CD4-positive, alpha-beta T cell treated with Interleukin-1 beta for 1 hour (primary cell): ENCODE data around the gene DLG3.

Source experiments
- DNase-seq, 2 donors: peaks; one replicate each; pipeline ENCODE4 v3.0.0-alpha.2; 2020 to 2022

Gene DLG3

GRCh38 chrX:70437921-70438665, 6.5 kb upstream of the DLG3 start:
- DNase-seq, result no peak

GRCh38 chrX:70439016-70439415, 5.6 kb upstream of the DLG3 start:
- no peak for DNase-seq

GRCh38 chrX:70442224-70442623, 2.4 kb upstream of the DLG3 start:
- no peak for DNase-seq

DNA sequence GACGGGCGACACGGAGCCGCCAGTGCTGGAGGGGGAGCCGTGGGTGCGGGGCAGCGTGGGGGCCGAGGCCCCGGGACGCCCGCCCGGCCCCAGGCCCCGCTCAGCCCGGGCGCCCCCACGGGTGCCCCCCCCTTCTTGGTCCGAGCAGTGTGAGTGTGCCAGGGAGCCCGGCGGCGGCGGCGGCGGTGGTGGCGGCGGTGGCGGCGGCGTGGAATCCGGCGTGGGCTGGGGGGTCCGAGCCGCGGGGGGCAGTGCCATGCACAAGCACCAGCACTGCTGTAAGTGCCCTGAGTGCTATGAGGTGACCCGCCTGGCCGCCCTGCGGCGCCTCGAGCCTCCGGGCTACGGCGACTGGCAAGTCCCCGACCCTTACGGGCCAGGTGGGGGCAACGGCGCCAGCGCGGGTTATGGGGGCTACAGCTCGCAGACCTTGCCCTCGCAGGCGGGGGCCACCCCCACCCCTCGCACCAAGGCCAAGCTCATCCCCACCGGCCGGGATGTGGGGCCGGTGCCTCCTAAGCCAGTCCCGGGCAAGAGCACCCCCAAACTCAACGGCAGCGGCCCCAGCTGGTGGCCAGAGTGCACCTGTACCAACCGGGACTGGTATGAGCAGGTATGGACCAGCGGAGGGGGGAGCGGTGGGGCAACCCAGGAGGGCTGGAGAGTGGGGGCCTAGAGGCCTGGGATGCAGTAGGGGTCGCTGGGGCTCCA, 466 bp downstream of the DLG3 start:
- DNase-seq, result no peak

DNA sequence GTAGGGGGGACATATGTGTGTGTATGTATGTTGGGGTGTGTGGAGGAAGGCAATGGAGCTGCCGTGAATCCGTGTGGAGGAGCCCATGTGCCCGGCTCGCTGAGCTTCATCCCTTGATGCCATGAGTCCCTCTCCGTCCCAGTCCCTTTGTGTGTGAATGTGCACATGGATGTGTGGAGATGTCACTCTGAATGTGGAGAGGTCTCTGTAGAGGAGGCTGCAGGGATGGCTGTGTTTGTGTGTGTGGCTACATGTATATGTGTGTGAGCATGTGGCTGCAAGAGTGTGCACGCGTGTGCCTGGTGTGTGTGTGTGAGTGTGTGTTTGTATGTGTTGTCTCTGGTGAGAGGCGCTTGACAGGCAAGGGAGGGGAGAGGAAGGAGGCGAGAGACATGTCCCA, 1.3 kb downstream of the DLG3 start:
- no peak for DNase-seq

GRCh38 chrX:70446380-70447350, 2.0 kb downstream of the DLG3 start:
- no peak for DNase-seq

GRCh38 chrX:70449457-70449966, 4.9 kb downstream of the DLG3 start:
- no peak for DNase-seq

- DNase-seq, result peak; percentile 46 to 63
Measured at GRCh38 chrX:70452143-70452733, 7.6 kb downstream of the DLG3 start.

GRCh38 chrX:70453024-70453618, 8.5 kb downstream of the DLG3 start:
- DNase-seq, result no peak

GRCh38 chrX:70454441-70455365, 10.1 kb downstream of the DLG3 start:
- peak; percentile 71 to 83 for DNase-seq

- no peak for DNase-seq
Measured at GRCh38 chrX:70455366-70456202, 10.9 kb downstream of the DLG3 start.

DNA sequence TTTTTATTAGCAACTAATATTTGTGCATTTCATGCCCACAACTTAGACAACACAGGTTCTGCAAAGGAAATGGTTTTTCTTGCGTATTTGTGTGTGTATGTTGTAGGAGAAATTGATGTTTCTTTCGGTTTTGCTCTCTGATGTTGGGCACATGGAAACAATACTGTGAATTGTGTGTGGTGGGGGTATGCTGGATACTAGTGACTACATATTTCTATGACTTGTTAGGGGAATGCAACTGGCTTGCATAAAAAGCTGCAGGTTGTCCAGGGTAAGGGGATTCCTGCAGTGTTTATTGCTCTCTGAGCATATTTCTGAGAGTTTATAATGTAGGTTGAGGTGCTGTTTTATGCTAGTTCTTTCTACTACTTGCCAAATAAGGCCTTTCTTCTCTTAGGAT, 11.6 kb downstream of the DLG3 start:
- no peak for DNase-seq

DNA sequence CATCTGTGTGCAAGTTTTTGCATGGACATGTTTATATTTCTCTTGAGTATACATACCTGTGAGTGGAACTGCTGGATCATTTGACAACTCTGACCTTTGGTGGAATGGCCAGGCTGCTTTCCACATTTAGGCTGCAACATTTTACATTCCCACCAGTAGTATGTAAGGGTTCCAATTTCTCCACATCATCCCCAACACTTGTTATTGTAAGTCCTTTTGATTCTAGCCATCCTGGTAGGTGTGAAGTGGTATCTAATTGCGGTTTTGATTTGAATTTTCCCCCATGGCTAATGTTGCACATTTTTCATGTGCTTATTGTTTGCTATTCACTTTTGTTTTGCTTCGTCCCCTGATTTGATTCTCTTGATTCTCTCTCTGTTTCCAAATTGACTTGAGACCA, 16.4 kb downstream of the DLG3 start:
- DNase-seq, result no peak

DNA sequence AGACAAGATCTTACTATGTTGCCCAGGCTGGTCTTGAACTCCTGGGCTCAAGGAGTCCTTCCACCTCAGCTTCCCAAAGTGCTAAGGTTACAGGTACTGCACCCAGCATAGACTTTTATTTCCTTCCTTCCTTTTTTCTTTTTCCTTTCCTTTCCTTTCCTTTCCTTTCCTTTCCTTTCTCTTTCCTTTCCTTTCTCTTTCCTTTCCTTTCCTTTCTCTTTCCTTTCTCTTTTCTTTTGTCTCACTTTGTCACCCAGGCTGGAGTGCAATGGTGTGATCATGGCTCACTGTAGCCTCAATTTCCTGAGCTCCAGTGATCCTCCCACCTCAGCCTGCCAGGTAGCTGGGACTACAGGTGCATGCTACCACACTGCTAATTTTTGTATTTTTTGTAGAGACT, 19.4 kb downstream of the DLG3 start:
- no peak for DNase-seq

- DNase-seq, result no peak
Measured at GRCh38 chrX:70466968-70467367, 22.3 kb downstream of the DLG3 start.

- DNase-seq, result no peak
Measured at GRCh38 chrX:70468709-70469108, 24.1 kb downstream of the DLG3 start.

- no peak for DNase-seq
Measured at GRCh38 chrX:70470850-70471289, 26.2 kb downstream of the DLG3 start.

- no peak for DNase-seq
Measured at GRCh38 chrX:70476166-70476933, 31.7 kb downstream of the DLG3 start.
